Measurements from ENCODE around the gene TOP3B. TPM values are rescaled to one million over a fixed set of nuclear protein-coding genes. Genes with fewer than 3 reads are reported as not detected.

TOP3B gene
- total RNA-seq, 1 experiment from 2014 or later: 42.4 TPM

GRCh38 chr22:21951062-21951461 is 31.5 kb downstream of the TOP3B start:
- peaks cover 31% of the 10 kb centered on the region for H3K79me2 ChIP-seq (ENCODE audit: low read length)

GRCh38 chr22:21949948-21950347 is 32.6 kb downstream of the TOP3B start:
- H3K27me3 ChIP-seq (ENCODE audit: low read length): no peaks in the 10 kb centered on the region
- H3K9me2 ChIP-seq (replicated peaks; ENCODE audit: low read length): no peaks in the 10 kb centered on the region
- ATAC-seq: no peak
- H3K4me3 ChIP-seq (ENCODE audit: low read length): no peak overlapping the region
- ChIA-PET CTCF (no interaction called here), POLR2A (ENCODE audit: unreplicated experiment) (interaction anchor here (0.6 kb wide), 1 partner anchor 9 kb away, joined by 7 read pairs; no protein-coding TSS in a partner anchor)
- TF ChIP-seq EZH2 (IDR thresholded peaks at IDR 0.05; ENCODE audit: low read length, unreplicated experiment) (no peak), EZH2phosphoT487 (IDR thresholded peaks at IDR 0.05; ENCODE audit: borderline replicate concordance, low read length) (no peak)
- H3K27ac ChIP-seq (ENCODE audit: low read length): no peak overlapping the region
- intact Hi-C loops (cut with micrococcal nuclease): no loop called here
- no peak overlapping the region for H3K4me2 ChIP-seq (ENCODE audit: low read length)
- DNase-seq: no peak
- H3K9ac ChIP-seq (ENCODE audit: low read length): no peak overlapping the region
- no peak overlapping the region for H2AFZ ChIP-seq (ENCODE audit: low read length)
- H4K20me1 ChIP-seq (ENCODE audit: low read length): no peaks in the 10 kb centered on the region
- peaks cover 31% of the 10 kb centered on the region for H3K79me2 ChIP-seq (ENCODE audit: low read length)
- BruUV-seq (replicated peaks): no TSS peak
- H3F3A ChIP-seq (ENCODE audit: low read length, unreplicated experiment): no peaks in the 10 kb centered on the region
- no peaks in the 10 kb centered on the region for H3K36me3 ChIP-seq (ENCODE audit: low read depth, low read length)
- H3K9me3 ChIP-seq (ENCODE audit: low read length): no peaks in the 10 kb centered on the region
- no peaks in the 10 kb centered on the region for H3K4me1 ChIP-seq (ENCODE audit: insufficient read depth, low read length)

More at GRCh38 chr22:21951062-21951461, 31.5 kb downstream of the TOP3B start:
- TSS peak; percentile 6 for BruUV-seq (replicated peaks)
- H2AFZ ChIP-seq (ENCODE audit: low read length): no peak overlapping the region
- H3F3A ChIP-seq (ENCODE audit: low read length, unreplicated experiment): no peaks in the 10 kb centered on the region
- H3K9me3 ChIP-seq (ENCODE audit: low read length): no peaks in the 10 kb centered on the region
- intact Hi-C loops (cut with micrococcal nuclease): no loop called here
- no peaks in the 10 kb centered on the region for H3K9me2 ChIP-seq (replicated peaks; ENCODE audit: low read length)
- no peak overlapping the region for H3K27ac ChIP-seq (ENCODE audit: low read length)
- ChIA-PET POLR2A (ENCODE audit: unreplicated experiment) (no interaction called here), CTCF (no interaction called here)
- H3K27me3 ChIP-seq (ENCODE audit: low read length): no peaks in the 10 kb centered on the region
- H3K4me1 ChIP-seq (ENCODE audit: insufficient read depth, low read length): no peaks in the 10 kb centered on the region
- no peaks in the 10 kb centered on the region for H3K36me3 ChIP-seq (ENCODE audit: low read depth, low read length)
- H3K4me2 ChIP-seq (ENCODE audit: low read length): no peak overlapping the region
- DNase-seq (no peak), ATAC-seq (no peak)
- H3K9ac ChIP-seq (ENCODE audit: low read length): no peak overlapping the region
- no peak overlapping the region for H3K4me3 ChIP-seq (ENCODE audit: low read length)
- no peak for TF ChIP-seq CTCF (conservative IDR thresholded peaks at IDR 0.05; ENCODE audit: low read depth, low read length)
- TF ChIP-seq EZH2 (IDR thresholded peaks at IDR 0.05; ENCODE audit: low read length, unreplicated experiment): no peak
- no peak for TF ChIP-seq EZH2phosphoT487 (IDR thresholded peaks at IDR 0.05; ENCODE audit: borderline replicate concordance, low read length)
- H4K20me1 ChIP-seq (ENCODE audit: low read length): no peaks in the 10 kb centered on the region

GRCh38 chr22:21949569-21949918 is 33.0 kb downstream of the TOP3B start:
- intact Hi-C loops (cut with micrococcal nuclease): no loop called here
- H3K27me3 ChIP-seq (ENCODE audit: low read length): no peaks in the 10 kb centered on the region
- H2AFZ ChIP-seq (ENCODE audit: low read length): no peak overlapping the region
- BruUV-seq (replicated peaks): no TSS peak
- H3K9me2 ChIP-seq (replicated peaks; ENCODE audit: low read length): no peaks in the 10 kb centered on the region
- H3K27ac ChIP-seq (ENCODE audit: low read length): no peak overlapping the region
- ChIA-PET POLR2A (ENCODE audit: unreplicated experiment) (no interaction called here), CTCF (no interaction called here)
- no peak overlapping the region for H3K4me2 ChIP-seq (ENCODE audit: low read length)
- no peak overlapping the region for H3K4me3 ChIP-seq (ENCODE audit: low read length)
- H3K9ac ChIP-seq (ENCODE audit: low read length): no peak overlapping the region
- H4K20me1 ChIP-seq (ENCODE audit: low read length): no peaks in the 10 kb centered on the region
- no peak for ATAC-seq
- H3K79me2 ChIP-seq (ENCODE audit: low read length): peaks cover 31% of the 10 kb centered on the region
- no peaks in the 10 kb centered on the region for H3F3A ChIP-seq (ENCODE audit: low read length, unreplicated experiment)
- no peak for DNase-seq
- no peak for TF ChIP-seq EZH2 (IDR thresholded peaks at IDR 0.05; ENCODE audit: low read length, unreplicated experiment)
- no peak for TF ChIP-seq EZH2phosphoT487 (IDR thresholded peaks at IDR 0.05; ENCODE audit: borderline replicate concordance, low read length)
- no peak for TF ChIP-seq CTCF (conservative IDR thresholded peaks at IDR 0.05; ENCODE audit: low read depth, low read length)
- H3K4me1 ChIP-seq (ENCODE audit: insufficient read depth, low read length): no peaks in the 10 kb centered on the region
- no peaks in the 10 kb centered on the region for H3K9me3 ChIP-seq (ENCODE audit: low read length)
- H3K36me3 ChIP-seq (ENCODE audit: low read depth, low read length): no peaks in the 10 kb centered on the region

Data from PC-3 (cell line).